H9 (cell line): ENCODE measurements around the gene CFAP100. TPM values are rescaled to one million over a fixed set of nuclear protein-coding genes. Genes with fewer than 3 reads are reported as not detected.

Experiments
- DNase-seq: peaks from one replicate; pipeline ENCODE4 v3.0.0-alpha.2; 2017
- H2AFZ ChIP-seq: one replicate; pipeline ENCODE4 v1.6.1; 2013; ENCODE audit warnings: mild to moderate bottlenecking, low read length, control low read depth, moderate library complexity
- H2AK5ac ChIP-seq: 2 replicates; pipeline ENCODE4 v1.6.1; 2013; ENCODE audit warnings: low read length, control low read depth, mixed read lengths; ENCODE audit not compliant: insufficient read length
- H2BK120ac ChIP-seq: one replicate; pipeline ENCODE4 v1.6.1; 2013; ENCODE audit warnings: low read depth, mild to moderate bottlenecking, low read length, control low read depth, inconsistent platforms; ENCODE audit not compliant: poor library complexity, severe bottlenecking
- H2BK12ac ChIP-seq: 2 replicates; pipeline ENCODE4 v1.6.1; 2013; ENCODE audit warnings: low read length, control low read depth, mixed read lengths, low read depth; ENCODE audit not compliant: insufficient read length
- H2BK15ac ChIP-seq: 2 replicates; pipeline ENCODE4 v1.6.1; 2013; ENCODE audit warnings: low read depth, low read length, control low read depth
- H2BK20ac ChIP-seq: one replicate; pipeline ENCODE4 v1.6.1; 2013; ENCODE audit warnings: low read depth, mild to moderate bottlenecking, low read length, control low read depth, inconsistent platforms; ENCODE audit not compliant: poor library complexity, severe bottlenecking
- H2BK5ac ChIP-seq: 2 replicates; pipeline ENCODE4 v1.6.1; 2013; ENCODE audit warnings: low read length, control low read depth, mixed read lengths; ENCODE audit not compliant: insufficient read length
- H3K14ac ChIP-seq: 2 replicates; pipeline ENCODE4 v1.6.1; 2013; ENCODE audit warnings: low read length, control low read depth; ENCODE audit not compliant: insufficient read depth
- H3K18ac ChIP-seq: 2 replicates; pipeline ENCODE4 v1.6.1; 2013; ENCODE audit warnings: low read depth, mild to moderate bottlenecking, mixed read lengths, low read length, control low read depth; ENCODE audit not compliant: insufficient read length
- H3K23ac ChIP-seq: 2 replicates; pipeline ENCODE4 v1.6.1; 2013; ENCODE audit warnings: low read length, control low read depth, mixed read lengths, low read depth; ENCODE audit not compliant: insufficient read length
- H3K23me2 ChIP-seq: 2 replicates; pipeline ENCODE4 v1.6.1; 2013; ENCODE audit warnings: low read depth, mild to moderate bottlenecking, mixed read lengths, low read length, control low read depth; ENCODE audit not compliant: insufficient read length, poor library complexity, severe bottlenecking
- H3K27ac ChIP-seq: 2 replicates; pipeline ENCODE4 v1.5.1; 2013; ENCODE audit warnings: low read length, control low read depth, mixed read lengths, low read depth; ENCODE audit not compliant: insufficient read length
- H3K27me3 ChIP-seq: 2 replicates; pipeline ENCODE4 v1.6.1; 2013; ENCODE audit warnings: low read length, control low read depth, inconsistent platforms; ENCODE audit not compliant: insufficient read depth
- H3K4ac ChIP-seq: 2 replicates; pipeline ENCODE4 v1.6.1; 2013; ENCODE audit warnings: low read depth, mild to moderate bottlenecking, control low read depth, inconsistent platforms, low read length, moderate library complexity
- H3K4me1 ChIP-seq: 2 replicates; pipeline ENCODE4 v1.6.1; 2013; ENCODE audit warnings: low read length, control low read depth, inconsistent platforms; ENCODE audit not compliant: insufficient read depth
- H3K4me2 ChIP-seq: 2 replicates; pipeline ENCODE4 v1.6.1; 2013; ENCODE audit warnings: low read length, control low read depth, mixed read lengths; ENCODE audit not compliant: insufficient read length, insufficient read depth
- H3K56ac ChIP-seq: 2 replicates; pipeline ENCODE4 v1.6.1; 2013; ENCODE audit warnings: low read depth, mild to moderate bottlenecking, mixed read lengths, low read length, control low read depth; ENCODE audit not compliant: insufficient read length
- H3K79me1 ChIP-seq: 2 replicates; pipeline ENCODE4 v1.6.1; 2013; ENCODE audit warnings: low read depth, mild to moderate bottlenecking, moderate library complexity, low read length, control low read depth, inconsistent platforms; ENCODE audit not compliant: insufficient read depth, poor library complexity, severe bottlenecking
- H3K79me2 ChIP-seq: 2 replicates; pipeline ENCODE4 v1.6.1; 2013; ENCODE audit warnings: low read length, control low read depth, inconsistent platforms; ENCODE audit not compliant: insufficient read depth
- H3K9ac ChIP-seq: 2 replicates; pipeline ENCODE4 v1.6.1; 2013; ENCODE audit warnings: low read length, control low read depth, mixed read lengths; ENCODE audit not compliant: insufficient read length; ENCODE audit errors: extremely low read depth
- H3K9me3 ChIP-seq: one replicate; pipeline ENCODE4 v1.6.1; 2013; ENCODE audit warnings: low read depth, low read length, inconsistent platforms; ENCODE audit not compliant: control insufficient read depth
- H3T11ph ChIP-seq: one replicate; pipeline ENCODE4 v1.6.1; 2013; ENCODE audit warnings: mild to moderate bottlenecking, low read length, control low read depth, inconsistent platforms
- H4K20me1 ChIP-seq: one replicate; pipeline ENCODE4 v1.6.1; 2013; ENCODE audit not compliant: control insufficient read depth, insufficient read length, insufficient read depth
- H4K5ac ChIP-seq: 2 replicates; pipeline ENCODE4 v1.6.1; 2013; ENCODE audit warnings: low read depth, mild to moderate bottlenecking, mixed read lengths, low read length, control low read depth; ENCODE audit not compliant: insufficient read length
- H4K8ac ChIP-seq: replicated peaks from 2 replicates; pipeline ENCODE4 v1.6.1; 2013; ENCODE audit warnings: low read length, control low read depth, mixed read lengths, low read depth; ENCODE audit not compliant: insufficient read length
- H4K91ac ChIP-seq: 2 replicates; pipeline ENCODE4 v1.6.1; 2013; ENCODE audit warnings: low read depth, mild to moderate bottlenecking, moderate library complexity, mixed read lengths, low read length, control low read depth; ENCODE audit not compliant: insufficient read length
- H3K27ac Mint-ChIP-seq, 3 experiments: 2 replicates in 2 of 3; 3 replicates in 1 of 3; pipeline ENCODE4 v1.8.0; 2020 to 2021; ENCODE audit warnings: mixed read lengths in 3 of 3, mild to moderate bottlenecking in 1 of 3, moderate library complexity in 1 of 3
- H3K27me3 Mint-ChIP-seq: 2 replicates; pipeline ENCODE4 v1.8.0; 2021; ENCODE audit warnings: low read depth, mild to moderate bottlenecking, moderate library complexity, mixed read lengths
- H3K36me3 Mint-ChIP-seq, 3 experiments: 2 replicates in 2 of 3; 3 replicates in 1 of 3; pipeline ENCODE4 v1.8.0; 2020 to 2021; ENCODE audit warnings: low read depth in 3 of 3, mixed read lengths in 3 of 3; ENCODE audit not compliant: insufficient read depth in 1 of 3
- H3K4me1 Mint-ChIP-seq, 2 experiments: 2 replicates each; pipeline ENCODE4 v1.8.0; 2020; ENCODE audit warnings: mixed read lengths in 2 of 2
- H3K4me3 Mint-ChIP-seq, 2 experiments: 2 replicates in 1 of 2; 3 replicates in 1 of 2; pipeline ENCODE4 v1.8.0; 2020 to 2021; ENCODE audit warnings: mild to moderate bottlenecking in 2 of 2, mixed read lengths in 2 of 2, moderate library complexity in 1 of 2
- H3K9me3 Mint-ChIP-seq, 2 experiments: 2 replicates in 1 of 2; 3 replicates in 1 of 2; pipeline ENCODE4 v1.8.0; 2020; ENCODE audit warnings: mild to moderate bottlenecking in 2 of 2, mixed read lengths in 2 of 2, moderate library complexity in 1 of 2
- WGBS: extraction: QIAGEN DNeasy Blood & Tissue Kit; methylation state at CpG from one replicate; pipeline ENCODE4 v1.1.7; 2013; ENCODE audit warnings: missing lambda C conversion rate, low lambda C conversion rate, mixed read lengths; ENCODE audit not compliant: insufficient read length; ENCODE audit errors: extremely low coverage; 5-methylcytosine and 5-hydroxymethylcytosine counted together
- total RNA-seq: library from RNA; stranded (reverse); gene quantifications from 2 replicates; pipeline ENCODE4 v1.2.1, GENCODE V29; 2021
- TF ChIP-seq, protein P1 (sequence below): fragments of 200-600 bp; sonication (generic); conservative IDR thresholded peaks from 3 replicates; pipeline ENCODE4 v1.8.0; 2021; ENCODE audit warnings: antibody characterized with exemption, mild to moderate bottlenecking

The CFAP100 gene
- total RNA-seq, 1 experiment from 2014 or later, result 0.44 TPM

- H3K79me1 ChIP-seq, result no peaks in the 10 kb centered on the region
- no peaks in the 10 kb centered on the region for H4K20me1 ChIP-seq
- H3K27me3 ChIP-seq, result no peaks in the 10 kb centered on the region; the same call in 1 of the 2 replicates
- no peaks in the 10 kb centered on the region for H3K23me2 ChIP-seq
- no peak overlapping the region for H3T11ph ChIP-seq
- no peak overlapping the region for H3K56ac ChIP-seq
- no peak overlapping the region for H3K23ac ChIP-seq
- H3K14ac ChIP-seq, result no peak overlapping the region; the same call in 1 of the 2 replicates
- H3K9me3 ChIP-seq, result no peaks in the 10 kb centered on the region
- Mint-ChIP-seq H3K27ac (no peak overlapping the region; a peak in 1 of 7 replicates), H3K27me3 (peaks cover 3% of the 10 kb centered on the region), H3K4me3 (no peak overlapping the region), H3K9me3 (no peaks in the 10 kb centered on the region; a peak in 1 of 5 replicates), H3K4me1 (peaks cover 16 to 18% of the 10 kb centered on the region in 2 experiments), H3K36me3 (no peaks in the 10 kb centered on the region)
- no peak overlapping the region for H3K18ac ChIP-seq
- H2BK120ac ChIP-seq, result no peak overlapping the region
- no peak overlapping the region for H2AK5ac ChIP-seq
- no peak overlapping the region for H2AFZ ChIP-seq
- H2BK12ac ChIP-seq, result no peak overlapping the region
- H3K4ac ChIP-seq, result no peak overlapping the region
- H3K4me2 ChIP-seq, result no peak overlapping the region
- no peaks in the 10 kb centered on the region for H3K4me1 ChIP-seq
- TF ChIP-seq, protein P1, sequence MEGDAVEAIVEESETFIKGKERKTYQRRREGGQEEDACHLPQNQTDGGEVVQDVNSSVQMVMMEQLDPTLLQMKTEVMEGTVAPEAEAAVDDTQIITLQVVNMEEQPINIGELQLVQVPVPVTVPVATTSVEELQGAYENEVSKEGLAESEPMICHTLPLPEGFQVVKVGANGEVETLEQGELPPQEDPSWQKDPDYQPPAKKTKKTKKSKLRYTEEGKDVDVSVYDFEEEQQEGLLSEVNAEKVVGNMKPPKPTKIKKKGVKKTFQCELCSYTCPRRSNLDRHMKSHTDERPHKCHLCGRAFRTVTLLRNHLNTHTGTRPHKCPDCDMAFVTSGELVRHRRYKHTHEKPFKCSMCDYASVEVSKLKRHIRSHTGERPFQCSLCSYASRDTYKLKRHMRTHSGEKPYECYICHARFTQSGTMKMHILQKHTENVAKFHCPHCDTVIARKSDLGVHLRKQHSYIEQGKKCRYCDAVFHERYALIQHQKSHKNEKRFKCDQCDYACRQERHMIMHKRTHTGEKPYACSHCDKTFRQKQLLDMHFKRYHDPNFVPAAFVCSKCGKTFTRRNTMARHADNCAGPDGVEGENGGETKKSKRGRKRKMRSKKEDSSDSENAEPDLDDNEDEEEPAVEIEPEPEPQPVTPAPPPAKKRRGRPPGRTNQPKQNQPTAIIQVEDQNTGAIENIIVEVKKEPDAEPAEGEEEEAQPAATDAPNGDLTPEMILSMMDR, result no peak
- no peak overlapping the region for H4K91ac ChIP-seq
- H3K9ac ChIP-seq, result no peak overlapping the region
- no peak overlapping the region for H2BK5ac ChIP-seq
- H3K27ac ChIP-seq, result no peak overlapping the region
- no peak overlapping the region for H4K8ac ChIP-seq
- DNase-seq, result no peak
- WGBS, result no CpG with 5 or more reads among the region's 4 CpGs
- H2BK15ac ChIP-seq, result no peak overlapping the region
- H3K79me2 ChIP-seq, result no peaks in the 10 kb centered on the region
- H2BK20ac ChIP-seq, result no peak overlapping the region
- H4K5ac ChIP-seq, result no peak overlapping the region
Measured at GRCh38 chr3:126413693-126414080, 19.0 kb downstream of the CFAP100 start.
